Fibroblast of upper back skin (primary cell): ENCODE results near the gene PCSK6.

Experiments used
- DNase-seq: peaks from one replicate; pipeline ENCODE4 v3.0.0-alpha.2; 2013

Gene PCSK6

GRCh38 chr15:101322016-101322695 is 167.4 kb downstream of the PCSK6 start:
- no peak for DNase-seq

- peak; percentile 59 for DNase-seq
These were observed 168.9 kb downstream of the PCSK6 start for GRCh38 chr15:101320501-101321052.

DNA sequence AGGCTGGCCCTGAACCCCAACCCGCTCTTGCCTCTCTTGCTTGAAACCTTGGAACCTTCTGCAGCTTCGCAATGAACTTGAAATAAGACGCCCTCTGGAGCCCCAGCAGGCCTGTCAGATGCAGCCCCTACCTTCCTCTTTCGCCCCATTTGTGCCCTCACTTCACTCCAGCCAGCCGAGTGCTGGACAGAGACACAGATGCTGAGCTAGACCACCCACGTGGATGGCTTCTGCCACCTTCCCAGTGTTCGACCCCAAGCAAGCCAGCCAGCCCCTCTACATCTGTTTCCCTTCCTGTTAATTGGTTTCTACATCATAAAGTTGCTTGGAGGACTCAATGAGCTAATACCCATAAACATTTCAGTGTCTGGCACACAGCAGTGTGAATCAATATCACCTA is 170.7 kb downstream of the PCSK6 start:
- no peak for DNase-seq

GRCh38 chr15:101318147-101318819 is 171.2 kb downstream of the PCSK6 start:
- DNase-seq = no peak

DNA sequence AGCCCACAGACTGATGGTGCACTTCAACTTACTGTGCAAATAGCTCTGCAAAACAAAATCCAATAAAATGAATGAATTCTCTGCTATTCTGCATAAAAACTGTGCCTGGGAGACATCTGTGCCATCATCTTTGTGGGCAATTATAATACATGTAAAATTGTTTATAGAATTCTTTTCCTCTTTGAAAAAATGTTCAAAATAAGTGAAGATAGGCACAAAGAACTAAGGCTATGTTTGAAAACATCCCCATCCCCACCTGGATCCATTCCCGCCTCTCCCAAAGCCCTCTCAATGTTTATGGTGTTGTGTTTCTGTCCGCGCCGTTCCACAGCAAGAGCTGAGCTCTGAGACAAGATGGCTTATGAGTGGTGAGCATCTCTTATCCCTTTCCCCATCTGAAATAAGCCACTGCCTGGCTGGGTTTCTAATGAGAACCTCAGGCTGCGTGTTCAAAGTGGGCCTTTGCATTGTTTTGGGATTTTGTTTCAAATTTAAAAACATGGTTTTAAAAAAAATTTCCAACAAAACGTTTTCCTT is 172.1 kb downstream of the PCSK6 start:
- DNase-seq = no peak

- no peak for DNase-seq
These were observed 173.0 kb downstream of the PCSK6 start for GRCh38 chr15:101316529-101316928.

GRCh38 chr15:101315736-101316135 is 173.8 kb downstream of the PCSK6 start:
- DNase-seq = no peak

DNA sequence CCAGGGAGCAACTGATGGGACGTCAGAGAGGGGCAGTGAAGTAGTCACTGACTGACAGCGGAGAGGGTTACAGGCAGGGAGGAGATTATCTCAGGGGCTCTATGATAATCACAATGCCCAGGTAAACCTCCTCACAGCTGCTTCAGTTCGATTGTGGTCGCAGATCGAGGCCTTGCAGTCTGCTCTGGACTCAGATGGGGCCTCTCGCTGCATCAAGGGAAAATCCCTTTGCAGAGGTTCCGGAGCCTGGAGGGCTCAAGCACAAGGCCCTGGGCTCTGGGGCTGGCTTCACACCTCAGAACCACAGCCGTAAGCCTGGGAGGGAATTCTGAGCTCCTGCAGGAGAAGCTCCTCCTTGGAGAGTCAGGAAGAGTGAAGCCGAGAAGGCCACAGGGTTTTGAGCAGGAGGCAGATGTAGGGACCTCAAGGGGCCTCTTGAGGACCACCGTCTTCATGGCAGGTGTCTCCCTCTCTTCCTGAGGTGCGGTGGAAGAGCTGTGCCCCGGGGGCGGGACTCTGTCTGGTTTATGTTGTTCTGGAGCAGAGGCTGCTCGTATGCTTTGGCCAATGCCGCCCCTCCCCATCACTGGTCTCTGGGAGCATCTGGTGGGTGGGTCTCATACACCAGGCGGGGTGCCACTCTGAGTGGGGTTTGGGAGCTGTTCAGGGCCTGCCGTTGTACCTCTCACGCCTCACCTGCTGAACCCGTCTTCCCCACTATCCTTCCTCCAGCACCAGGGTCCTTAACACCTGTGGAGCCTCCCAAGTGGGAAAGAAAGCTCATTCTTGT is 175.0 kb downstream of the PCSK6 start:
- DNase-seq = no peak

DNA sequence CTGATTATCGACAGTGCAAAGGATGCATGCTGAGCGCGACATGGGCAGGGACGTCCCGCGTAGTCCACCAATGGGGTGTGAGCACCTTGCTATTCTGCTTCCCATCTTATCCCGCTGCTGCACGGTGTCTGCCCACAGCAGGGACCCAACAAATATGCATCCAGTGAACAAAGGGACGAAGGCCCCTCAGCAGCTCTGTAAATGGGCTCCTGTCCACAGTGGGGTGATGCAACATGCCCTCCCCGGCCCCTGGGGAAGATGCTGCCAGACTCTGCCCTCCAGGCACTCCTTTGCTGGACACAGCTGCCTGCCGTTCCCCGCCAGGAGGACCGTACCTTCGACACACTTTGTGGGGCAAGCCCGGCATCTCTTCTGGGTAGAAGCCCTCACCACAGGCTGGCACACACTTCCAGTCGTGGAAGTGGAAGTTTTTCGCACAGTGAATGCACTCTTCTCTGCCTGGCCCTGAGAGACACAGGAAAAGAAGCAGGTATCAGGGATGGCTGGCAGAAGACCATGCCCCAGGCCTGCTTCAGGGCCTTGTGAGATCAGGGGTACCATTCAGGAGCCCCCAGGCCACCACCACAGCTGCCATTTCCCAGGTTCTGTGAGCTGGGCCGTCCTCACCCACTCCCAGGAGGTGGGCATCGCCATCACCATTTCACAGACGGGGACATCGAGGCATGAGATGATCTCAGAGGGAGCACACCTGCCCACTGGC is 176.3 kb downstream of the PCSK6 start:
- DNase-seq = no peak

DNA sequence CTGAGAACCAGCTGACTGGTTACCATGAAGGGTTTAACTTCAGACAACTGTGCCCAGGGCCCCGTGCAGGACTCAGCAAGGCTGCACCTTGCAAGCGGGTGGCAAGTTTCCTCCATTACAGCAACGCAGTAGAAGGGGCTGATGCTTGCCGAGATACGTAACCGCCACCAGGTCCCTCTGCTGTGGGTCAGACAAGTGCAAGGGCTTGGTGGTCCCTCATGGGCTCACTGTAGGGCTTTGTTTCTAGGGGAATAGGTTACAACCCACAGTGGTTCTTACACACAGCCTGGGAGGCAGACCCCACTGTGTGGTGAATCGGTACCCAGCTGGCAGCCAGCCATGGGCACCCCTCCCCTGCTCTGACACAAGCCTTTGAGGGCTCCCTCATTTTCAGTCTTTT is 179.0 kb downstream of the PCSK6 start:
- DNase-seq = no peak

DNA sequence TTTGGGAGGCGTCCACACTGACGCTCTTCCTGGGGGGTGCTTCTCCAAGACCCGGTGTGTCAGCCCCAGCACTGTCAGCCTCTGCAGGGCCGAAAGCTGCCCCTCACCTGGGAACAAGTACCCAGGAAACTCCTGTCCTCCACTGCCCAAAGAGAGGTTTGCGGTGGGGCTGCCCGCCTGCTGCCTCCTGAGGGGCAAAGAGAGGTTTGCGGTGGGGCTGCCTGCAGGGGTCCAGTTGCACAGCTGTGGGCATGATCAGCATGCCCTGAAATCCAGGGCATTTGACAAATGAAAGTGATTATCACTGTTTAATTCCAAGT is 179.4 kb downstream of the PCSK6 start:
- no peak for DNase-seq

- no peak for DNase-seq
These were observed 179.9 kb downstream of the PCSK6 start for GRCh38 chr15:101309436-101310160.

- no peak for DNase-seq
These were observed 180.7 kb downstream of the PCSK6 start for GRCh38 chr15:101308604-101309435.

- no peak for DNase-seq
These were observed 181.5 kb downstream of the PCSK6 start for GRCh38 chr15:101307897-101308603.

- no peak for DNase-seq
These were observed 182.2 kb downstream of the PCSK6 start for GRCh38 chr15:101307048-101307896.

DNA sequence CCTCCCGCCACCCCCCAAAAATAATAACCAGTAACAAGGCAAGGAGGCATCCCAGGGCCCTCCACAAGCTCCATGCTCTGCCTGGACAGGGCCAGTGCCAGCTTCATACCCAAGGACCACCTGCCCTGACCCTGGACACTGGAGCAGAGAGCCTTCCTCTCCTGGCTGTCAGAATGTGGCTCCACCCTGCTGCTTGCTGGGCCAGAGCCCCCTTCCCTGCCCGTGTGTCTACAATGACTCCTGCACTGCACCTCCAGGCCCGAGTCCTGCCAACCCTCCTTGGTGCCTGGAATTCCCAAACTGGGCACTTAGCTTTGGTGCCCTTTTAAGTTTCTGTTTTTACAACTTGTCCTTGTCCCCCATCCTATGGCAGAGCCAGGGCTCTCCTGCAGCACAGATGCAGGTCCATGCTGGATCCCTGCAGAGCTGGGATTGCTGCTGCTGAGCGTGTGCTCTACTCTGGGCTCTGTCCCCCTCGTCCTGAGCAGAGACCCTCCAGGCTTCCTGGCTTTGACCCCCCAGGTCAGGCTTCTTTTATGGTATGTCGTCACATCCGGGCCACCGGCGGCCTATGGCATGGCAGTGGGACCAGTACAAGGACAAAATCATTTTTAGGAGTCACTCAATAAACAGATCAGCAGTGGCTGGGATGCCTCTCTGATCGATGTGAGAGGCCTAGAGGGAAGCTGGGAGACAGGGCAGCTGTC is 183.0 kb downstream of the PCSK6 start:
- no peak for DNase-seq

DNA sequence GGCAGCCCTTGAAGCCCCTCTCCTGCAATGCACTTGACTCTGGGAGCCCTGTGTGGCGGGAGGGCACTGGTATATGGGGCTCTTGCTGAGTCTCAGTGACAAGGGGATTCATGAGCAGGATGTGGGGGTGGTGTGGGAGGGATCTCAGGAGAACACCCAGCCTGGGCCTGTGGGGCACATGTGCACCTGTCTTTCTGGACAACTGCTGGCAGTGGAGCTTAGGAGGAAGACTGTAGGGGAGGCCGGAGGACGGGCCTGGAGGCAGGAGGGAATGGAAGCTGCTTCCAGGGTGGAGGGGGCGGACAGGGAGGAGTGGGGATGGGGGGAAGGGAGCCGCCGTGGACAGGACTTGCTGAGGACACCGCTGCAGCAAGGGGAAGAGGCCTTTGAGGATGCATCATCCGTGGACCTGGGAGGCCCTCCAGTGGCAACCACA is 183.7 kb downstream of the PCSK6 start:
- DNase-seq = no peak

- no peak for DNase-seq
These were observed 186.1 kb downstream of the PCSK6 start for GRCh38 chr15:101303408-101303807.
